ENCODE measurements around the gene CPEB1.

DNA sequence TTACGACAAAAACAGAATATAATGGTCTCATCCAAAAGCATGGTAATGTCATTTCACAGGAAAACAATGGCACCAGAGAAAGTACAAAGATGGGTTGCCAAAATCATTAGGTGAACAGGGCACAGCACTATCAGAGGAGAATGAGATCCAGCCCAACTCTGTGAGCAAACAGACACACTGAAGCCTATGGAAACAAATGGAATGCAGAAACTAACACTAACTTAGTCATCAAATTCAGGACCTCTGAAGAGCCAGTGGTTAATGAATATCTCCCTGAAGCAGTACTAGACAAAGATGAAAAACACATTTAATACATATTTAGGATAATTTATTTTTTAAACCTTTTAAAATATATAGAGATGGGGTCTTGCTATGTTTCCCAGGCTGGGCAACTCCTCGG lies 92.3 kb downstream of the CPEB1 start:
- TF ChIP-seq RCOR1 (IDR thresholded peaks at IDR 0.05; ENCODE audit: low read depth, low read length) (no peak), EP300 (IDR thresholded peaks at IDR 0.05) (no peak), ESRRA (IDR thresholded peaks at IDR 0.05; ENCODE audit: borderline replicate concordance, low read length) (no peak), NPAS2 (CRISPR knock-in tag; IDR thresholded peaks at IDR 0.05; ENCODE audit: borderline replicate concordance) (no peak), RFX5 (IDR thresholded peaks at IDR 0.05) (no peak)
- TF ChIP-seq, protein P1, sequence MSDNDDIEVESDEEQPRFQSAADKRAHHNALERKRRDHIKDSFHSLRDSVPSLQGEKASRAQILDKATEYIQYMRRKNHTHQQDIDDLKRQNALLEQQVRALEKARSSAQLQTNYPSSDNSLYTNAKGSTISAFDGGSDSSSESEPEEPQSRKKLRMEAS (IDR thresholded peaks at IDR 0.05), result no peak
- TF ChIP-seq, protein P2, sequence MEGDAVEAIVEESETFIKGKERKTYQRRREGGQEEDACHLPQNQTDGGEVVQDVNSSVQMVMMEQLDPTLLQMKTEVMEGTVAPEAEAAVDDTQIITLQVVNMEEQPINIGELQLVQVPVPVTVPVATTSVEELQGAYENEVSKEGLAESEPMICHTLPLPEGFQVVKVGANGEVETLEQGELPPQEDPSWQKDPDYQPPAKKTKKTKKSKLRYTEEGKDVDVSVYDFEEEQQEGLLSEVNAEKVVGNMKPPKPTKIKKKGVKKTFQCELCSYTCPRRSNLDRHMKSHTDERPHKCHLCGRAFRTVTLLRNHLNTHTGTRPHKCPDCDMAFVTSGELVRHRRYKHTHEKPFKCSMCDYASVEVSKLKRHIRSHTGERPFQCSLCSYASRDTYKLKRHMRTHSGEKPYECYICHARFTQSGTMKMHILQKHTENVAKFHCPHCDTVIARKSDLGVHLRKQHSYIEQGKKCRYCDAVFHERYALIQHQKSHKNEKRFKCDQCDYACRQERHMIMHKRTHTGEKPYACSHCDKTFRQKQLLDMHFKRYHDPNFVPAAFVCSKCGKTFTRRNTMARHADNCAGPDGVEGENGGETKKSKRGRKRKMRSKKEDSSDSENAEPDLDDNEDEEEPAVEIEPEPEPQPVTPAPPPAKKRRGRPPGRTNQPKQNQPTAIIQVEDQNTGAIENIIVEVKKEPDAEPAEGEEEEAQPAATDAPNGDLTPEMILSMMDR (IDR thresholded peaks at IDR 0.05), result no peak

Data from A549 (cell line).